Calu3 (cell line): ENCODE data around the gene MAPRE3. TPM values are rescaled to one million over a fixed set of nuclear protein-coding genes. Genes with fewer than 3 reads are reported as not detected.

Source experiments
- BruUV-seq: library from RNA; stranded (reverse); fragments of 400-500 nt; replicated peaks from 2 replicates; lab custom pipeline; 2021; lab: Mats Ljungman, UMichigan
- CTCF ChIA-PET: fragments of 300-600 bp; sonication (Branson Sonifier 250); formaldehyde crosslinking; loops from one replicate; lab custom pipeline; 2022; ENCODE audit warnings: antibody characterized with exemption; lab: Charles Lee
- DNase-seq: peaks from one replicate; pipeline ENCODE4 v3.0.0; 2022
- H3K27ac Mint-ChIP-seq: one replicate; pipeline ENCODE4 v1.8.0; 2022; ENCODE audit warnings: mixed read lengths; ENCODE audit not compliant: unreplicated experiment
- H3K27me3 Mint-ChIP-seq: one replicate; pipeline ENCODE4 v1.8.0; 2022; ENCODE audit warnings: mixed read lengths; ENCODE audit not compliant: unreplicated experiment
- H3K36me3 Mint-ChIP-seq: one replicate; pipeline ENCODE4 v1.8.0; 2022; ENCODE audit warnings: mild to moderate bottlenecking, moderate library complexity, mixed read lengths; ENCODE audit not compliant: insufficient read depth, unreplicated experiment
- H3K4me1 Mint-ChIP-seq: one replicate; pipeline ENCODE4 v1.8.0; 2022; ENCODE audit warnings: mild to moderate bottlenecking, low read depth, mixed read lengths; ENCODE audit not compliant: unreplicated experiment
- H3K4me3 Mint-ChIP-seq: one replicate; pipeline ENCODE4 v1.8.0; 2022; ENCODE audit warnings: mild to moderate bottlenecking, low read depth, moderate library complexity, mixed read lengths; ENCODE audit not compliant: unreplicated experiment
- H3K9me3 Mint-ChIP-seq: one replicate; pipeline ENCODE4 v1.8.0; 2022; ENCODE audit warnings: low read depth, mixed read lengths; ENCODE audit not compliant: unreplicated experiment
- intact Hi-C: fragments of 100-400 bp; cut with micrococcal nuclease; formaldehyde crosslinking; loops from one replicate; pipeline ENCODE4 v1.10.0; 2022; ENCODE audit not compliant: unreplicated experiment
- total RNA-seq: library from RNA; stranded (reverse); gene quantifications from 2 replicates; pipeline ENCODE4 v1.2.3, GENCODE V29; 2022
- TF ChIP-seq, protein P1 (sequence below): fragments of 200-600 bp; IDR thresholded peaks from one replicate; pipeline ENCODE4 v1.8.0; 2022; ENCODE audit warnings: antibody characterized with exemption; ENCODE audit not compliant: unreplicated experiment

The MAPRE3 gene
- total RNA-seq, 1 experiment from 2014 or later, result 11.1 TPM

DNA sequence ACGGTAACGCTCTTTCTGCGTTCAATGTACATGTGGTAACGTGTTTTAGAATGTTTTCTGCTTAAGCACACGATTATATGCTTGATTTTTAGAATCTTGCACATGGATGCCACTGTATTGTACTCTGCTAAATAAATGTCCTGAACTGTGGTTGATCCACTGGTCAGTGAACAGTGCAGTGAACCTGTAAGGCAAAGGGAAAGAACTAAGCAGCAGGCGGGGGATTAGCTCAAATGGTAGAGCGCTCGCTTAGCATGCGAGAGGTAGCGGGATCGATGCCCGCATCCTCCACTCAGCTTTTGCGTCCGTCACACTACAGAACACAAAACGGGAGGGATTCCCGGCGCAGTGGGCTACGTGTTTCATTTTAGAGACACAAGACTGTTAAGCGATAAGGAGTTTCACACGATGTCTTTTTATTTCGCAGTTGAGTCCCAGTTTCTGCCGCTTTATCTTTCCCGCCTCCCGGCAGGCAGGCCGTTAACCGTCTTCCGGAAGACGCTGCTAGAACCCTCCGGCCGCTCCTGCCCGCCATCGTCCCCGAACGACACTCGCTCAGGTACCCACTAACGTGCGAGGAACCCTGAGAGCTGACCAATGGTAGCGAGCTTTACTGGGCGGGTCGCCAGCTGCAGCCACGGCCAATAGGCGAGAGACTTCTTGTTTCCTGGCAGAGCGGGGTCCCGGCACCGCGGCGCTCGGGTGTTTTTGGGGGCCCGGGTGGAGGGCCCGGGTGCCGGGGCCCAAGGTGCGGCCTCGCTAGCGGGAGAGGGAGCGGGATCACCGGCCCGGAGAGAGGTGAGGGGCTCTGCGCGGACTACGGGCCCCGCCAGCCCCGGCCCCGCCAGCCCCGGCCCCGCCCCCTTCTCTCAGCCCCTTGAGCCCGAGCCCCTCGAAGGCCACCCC is 80.8 kb downstream of the MAPRE3 start, which contains the start of gene AGBL5:
Gene AGBL5, plus strand, starts transcription at position 673 of the 906 bp plus-strand sequence. CDS start 1,291 bp downstream, outside the sequence.
- CTCF ChIA-PET, result interaction anchor here (0.7 to 2.1 kb wide), 10 partner anchors 12 to 229 kb away, joined by 3 to 11 read pairs (median 6); partner anchors contain the start of genes OST4 and TMEM214
- H3K27ac Mint-ChIP-seq, result peak within 1 kb of the TSS; percentile 99
- peaks cover 61% of the 10 kb centered on the region for H3K36me3 Mint-ChIP-seq
- no peaks in the 10 kb centered on the region for H3K9me3 Mint-ChIP-seq
- no TSS peak for BruUV-seq
- intact Hi-C loops, result loop anchor here (2.0 kb wide), 1 partner anchor 18 kb away; the partner anchor contains the start of gene TMEM214
- peaks cover 20% of the 10 kb centered on the region for H3K4me1 Mint-ChIP-seq
- TF ChIP-seq, protein P1, sequence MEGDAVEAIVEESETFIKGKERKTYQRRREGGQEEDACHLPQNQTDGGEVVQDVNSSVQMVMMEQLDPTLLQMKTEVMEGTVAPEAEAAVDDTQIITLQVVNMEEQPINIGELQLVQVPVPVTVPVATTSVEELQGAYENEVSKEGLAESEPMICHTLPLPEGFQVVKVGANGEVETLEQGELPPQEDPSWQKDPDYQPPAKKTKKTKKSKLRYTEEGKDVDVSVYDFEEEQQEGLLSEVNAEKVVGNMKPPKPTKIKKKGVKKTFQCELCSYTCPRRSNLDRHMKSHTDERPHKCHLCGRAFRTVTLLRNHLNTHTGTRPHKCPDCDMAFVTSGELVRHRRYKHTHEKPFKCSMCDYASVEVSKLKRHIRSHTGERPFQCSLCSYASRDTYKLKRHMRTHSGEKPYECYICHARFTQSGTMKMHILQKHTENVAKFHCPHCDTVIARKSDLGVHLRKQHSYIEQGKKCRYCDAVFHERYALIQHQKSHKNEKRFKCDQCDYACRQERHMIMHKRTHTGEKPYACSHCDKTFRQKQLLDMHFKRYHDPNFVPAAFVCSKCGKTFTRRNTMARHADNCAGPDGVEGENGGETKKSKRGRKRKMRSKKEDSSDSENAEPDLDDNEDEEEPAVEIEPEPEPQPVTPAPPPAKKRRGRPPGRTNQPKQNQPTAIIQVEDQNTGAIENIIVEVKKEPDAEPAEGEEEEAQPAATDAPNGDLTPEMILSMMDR, result no peak
- H3K27me3 Mint-ChIP-seq, result peaks cover 17% of the 10 kb centered on the region
- DNase-seq, result peak; percentile 95
- peak within 1 kb of the TSS; percentile 91 for H3K4me3 Mint-ChIP-seq

DNA sequence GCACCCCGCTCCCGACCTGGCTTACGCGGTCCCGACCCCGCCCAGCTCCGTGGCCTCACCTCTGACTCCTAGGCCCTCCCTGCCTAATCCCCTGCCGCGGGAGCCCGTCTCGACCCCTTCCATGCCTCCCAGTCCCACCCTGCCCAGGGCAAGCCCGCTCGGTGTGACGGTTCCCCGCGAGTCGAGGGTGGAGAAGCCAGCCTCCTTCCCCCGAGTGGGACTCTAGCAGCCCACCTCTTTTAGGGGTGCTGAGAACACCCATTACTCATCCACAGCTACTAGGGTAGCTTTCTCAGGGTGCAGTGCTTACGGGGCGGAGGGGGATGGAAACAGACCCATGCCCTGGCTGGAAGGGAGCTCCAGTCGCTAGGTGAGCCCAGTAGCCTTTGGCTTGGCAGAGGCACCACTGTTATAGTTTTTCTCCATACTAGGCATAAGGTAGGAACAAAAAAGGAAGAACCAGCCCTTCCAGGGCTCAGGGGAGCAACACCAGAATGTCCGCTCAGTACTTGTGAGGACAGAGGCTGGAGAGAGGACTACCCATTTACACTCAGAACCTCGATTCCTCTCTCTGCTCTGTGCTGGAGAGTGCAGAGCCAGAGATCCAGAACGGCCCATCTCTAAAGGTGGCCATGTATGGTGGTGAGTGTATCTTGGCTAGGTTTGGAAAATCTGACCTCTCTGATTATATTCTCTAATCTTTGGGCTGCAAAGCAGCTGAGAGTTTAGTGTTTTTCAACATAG is 81.6 kb downstream of the MAPRE3 start:
- DNase-seq, result peak; percentile 8
- intact Hi-C loops, result loop anchor here (2.0 kb wide), 1 partner anchor 19 kb away; the partner anchor contains the start of gene TMEM214
- no peaks in the 10 kb centered on the region for H3K9me3 Mint-ChIP-seq
- peaks cover 20% of the 10 kb centered on the region for H3K4me1 Mint-ChIP-seq
- TF ChIP-seq, protein P1, result no peak
- H3K36me3 Mint-ChIP-seq, result peaks cover 67% of the 10 kb centered on the region
- CTCF ChIA-PET, result interaction anchor here (0.6 to 2.1 kb wide), 5 partner anchors 19 to 93 kb away, joined by 3 to 11 read pairs (median 7); partner anchors contain the start of gene OST4
- H3K27ac Mint-ChIP-seq, result peak overlapping the region; percentile 99
- BruUV-seq, result no TSS peak
- H3K4me3 Mint-ChIP-seq, result peak overlapping the region; percentile 91
- peaks cover 17% of the 10 kb centered on the region for H3K27me3 Mint-ChIP-seq

DNA sequence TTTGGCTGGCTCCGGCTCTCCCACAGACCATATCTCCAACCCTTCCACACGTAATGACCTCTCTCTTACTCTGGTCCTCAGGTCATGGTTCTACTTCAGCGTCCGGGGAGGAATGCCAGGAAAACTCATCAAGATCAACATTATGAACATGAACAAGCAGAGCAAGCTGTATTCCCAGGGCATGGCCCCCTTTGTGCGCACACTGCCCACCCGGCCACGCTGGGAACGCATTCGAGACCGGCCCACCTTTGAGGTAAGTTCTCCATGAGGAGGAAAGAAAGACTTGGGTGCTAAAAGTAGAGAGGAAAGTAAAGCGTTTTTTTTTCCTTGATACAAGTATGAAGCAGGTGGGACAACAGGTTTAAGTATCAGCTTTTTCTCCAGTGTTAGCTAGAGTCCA is 82.9 kb downstream of the MAPRE3 start:
- Mint-ChIP-seq H3K27ac (no peak overlapping the region), H3K4me3 (no peak overlapping the region), H3K27me3 (peaks cover 17% of the 10 kb centered on the region), H3K9me3 (no peaks in the 10 kb centered on the region), H3K36me3 (peaks cover 71% of the 10 kb centered on the region), H3K4me1 (peaks cover 20% of the 10 kb centered on the region)
- DNase-seq, result no peak
- CTCF ChIA-PET, result no interaction called here
- TF ChIP-seq, protein P1, result no peak
- intact Hi-C loops, result no loop called here
- no TSS peak for BruUV-seq

DNA sequence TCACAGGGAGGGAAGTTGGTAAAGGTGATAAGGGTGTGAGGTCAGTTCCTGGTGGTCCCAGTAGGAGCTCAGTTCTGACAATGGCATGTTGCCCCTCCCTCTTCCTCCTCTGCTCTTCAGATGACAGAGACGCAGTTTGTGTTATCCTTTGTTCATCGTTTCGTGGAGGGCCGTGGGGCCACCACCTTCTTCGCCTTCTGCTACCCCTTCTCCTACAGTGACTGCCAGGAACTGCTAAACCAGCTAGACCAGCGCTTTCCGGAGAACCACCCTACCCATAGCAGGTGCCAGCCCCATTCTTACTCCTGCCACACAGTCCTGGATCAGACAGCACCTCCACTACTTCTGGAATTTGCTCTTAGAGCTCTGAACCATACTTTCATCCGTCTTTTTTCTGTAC is 83.3 kb downstream of the MAPRE3 start:
- no peak for DNase-seq
- Mint-ChIP-seq H3K36me3 (peaks cover 75% of the 10 kb centered on the region), H3K4me3 (no peak overlapping the region), H3K27me3 (peaks cover 17% of the 10 kb centered on the region), H3K4me1 (peaks cover 20% of the 10 kb centered on the region), H3K27ac (no peak overlapping the region), H3K9me3 (no peaks in the 10 kb centered on the region)
- intact Hi-C loops, result no loop called here
- TF ChIP-seq, protein P1, result no peak
- CTCF ChIA-PET, result no interaction called here
- no TSS peak for BruUV-seq
